ENCODE results near the gene GDF10. TPM values are rescaled to one million over a fixed set of nuclear protein-coding genes. Genes with fewer than 3 reads are reported as not detected.
A peak's percentile ranks its signal among the peaks of the same experiment; 100 is the strongest.

GDF10 gene
- total RNA-seq, 1 donor = under 0.01 TPM

DNA sequence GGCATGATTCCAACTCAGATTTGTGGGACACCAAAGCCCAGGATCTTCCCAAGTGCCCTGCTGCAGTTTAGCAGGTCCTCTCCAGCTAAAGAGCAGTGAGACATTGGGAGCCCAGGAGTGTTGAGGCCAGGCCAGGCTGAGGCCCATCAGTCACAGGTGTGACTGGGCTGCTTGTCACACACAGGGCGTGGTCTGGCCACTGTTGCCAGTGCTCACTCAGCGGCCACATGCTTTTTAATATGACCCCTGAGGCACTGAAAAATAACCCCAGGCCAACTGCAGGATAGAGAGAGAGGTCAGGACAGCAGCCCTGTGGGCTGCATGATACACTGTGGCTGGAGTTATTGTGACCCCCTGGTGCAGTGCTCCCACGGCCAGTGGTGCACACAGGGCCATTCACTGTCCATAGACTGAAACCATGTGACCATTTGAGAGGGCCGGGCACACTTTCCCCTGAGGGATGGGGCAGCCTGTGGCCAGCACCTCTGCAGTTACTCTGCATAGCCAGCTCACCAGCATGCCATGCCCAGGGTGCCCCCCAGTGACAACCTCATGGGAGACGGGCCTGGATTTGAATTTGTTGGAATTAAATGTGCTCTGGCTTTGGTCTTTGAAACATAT, 26.4 kb downstream of the GDF10 start:
- no peaks in the 10 kb centered on the region for H3K9me3 ChIP-seq (ENCODE audit: low read depth, low read length)
- H3K79me2 ChIP-seq (ENCODE audit: insufficient read depth, low read length) = no peaks in the 10 kb centered on the region
- no peak overlapping the region for H2AFZ ChIP-seq (ENCODE audit: low read length)
- no peak overlapping the region for H3K4me2 ChIP-seq (ENCODE audit: insufficient read depth, low read length)
- TF ChIP-seq, protein P1, sequence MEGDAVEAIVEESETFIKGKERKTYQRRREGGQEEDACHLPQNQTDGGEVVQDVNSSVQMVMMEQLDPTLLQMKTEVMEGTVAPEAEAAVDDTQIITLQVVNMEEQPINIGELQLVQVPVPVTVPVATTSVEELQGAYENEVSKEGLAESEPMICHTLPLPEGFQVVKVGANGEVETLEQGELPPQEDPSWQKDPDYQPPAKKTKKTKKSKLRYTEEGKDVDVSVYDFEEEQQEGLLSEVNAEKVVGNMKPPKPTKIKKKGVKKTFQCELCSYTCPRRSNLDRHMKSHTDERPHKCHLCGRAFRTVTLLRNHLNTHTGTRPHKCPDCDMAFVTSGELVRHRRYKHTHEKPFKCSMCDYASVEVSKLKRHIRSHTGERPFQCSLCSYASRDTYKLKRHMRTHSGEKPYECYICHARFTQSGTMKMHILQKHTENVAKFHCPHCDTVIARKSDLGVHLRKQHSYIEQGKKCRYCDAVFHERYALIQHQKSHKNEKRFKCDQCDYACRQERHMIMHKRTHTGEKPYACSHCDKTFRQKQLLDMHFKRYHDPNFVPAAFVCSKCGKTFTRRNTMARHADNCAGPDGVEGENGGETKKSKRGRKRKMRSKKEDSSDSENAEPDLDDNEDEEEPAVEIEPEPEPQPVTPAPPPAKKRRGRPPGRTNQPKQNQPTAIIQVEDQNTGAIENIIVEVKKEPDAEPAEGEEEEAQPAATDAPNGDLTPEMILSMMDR (IDR thresholded peaks at IDR 0.05; ENCODE audit: extremely low read depth, low read depth, low read length) = no peak
- no peaks in the 10 kb centered on the region for H4K20me1 ChIP-seq (ENCODE audit: insufficient read depth, low read length)
- H3K36me3 ChIP-seq (ENCODE audit: insufficient read depth, low read length) = no peaks in the 10 kb centered on the region
- peak; percentile 66 for DNase-seq (ENCODE audit: insufficient read length, low spot score, missing footprints)
- peaks cover 7% of the 10 kb centered on the region for H3K27me3 ChIP-seq (ENCODE audit: insufficient read depth, low read length)
- no peak overlapping the region for H3K4me3 ChIP-seq (ENCODE audit: insufficient read depth, low read length)
- no peak overlapping the region for H3K27ac ChIP-seq (ENCODE audit: low read depth, low read length)
- no peaks in the 10 kb centered on the region for H3K4me1 ChIP-seq (ENCODE audit: insufficient read depth, low read length)

GRCh38 chr10:47326927-47327330, 26.9 kb downstream of the GDF10 start:
- Histone ChIP-seq H4K20me1 (ENCODE audit: insufficient read depth, low read length) (no peaks in the 10 kb centered on the region), H3K27me3 (ENCODE audit: insufficient read depth, low read length) (peaks cover 7% of the 10 kb centered on the region), H3K9me3 (ENCODE audit: low read depth, low read length) (no peaks in the 10 kb centered on the region), H3K79me2 (ENCODE audit: insufficient read depth, low read length) (no peaks in the 10 kb centered on the region), H3K36me3 (ENCODE audit: insufficient read depth, low read length) (no peaks in the 10 kb centered on the region), H3K27ac (ENCODE audit: low read depth, low read length) (no peak overlapping the region), H3K4me2 (ENCODE audit: insufficient read depth, low read length) (no peak overlapping the region), H2AFZ (ENCODE audit: low read length) (no peak overlapping the region), H3K4me3 (ENCODE audit: insufficient read depth, low read length) (no peak overlapping the region), H3K4me1 (ENCODE audit: insufficient read depth, low read length) (no peaks in the 10 kb centered on the region)
- TF ChIP-seq, protein P1 (IDR thresholded peaks at IDR 0.05; ENCODE audit: extremely low read depth, low read depth, low read length) = no peak
- DNase-seq (ENCODE audit: insufficient read length, low spot score, missing footprints) = peak; percentile 10

DNA sequence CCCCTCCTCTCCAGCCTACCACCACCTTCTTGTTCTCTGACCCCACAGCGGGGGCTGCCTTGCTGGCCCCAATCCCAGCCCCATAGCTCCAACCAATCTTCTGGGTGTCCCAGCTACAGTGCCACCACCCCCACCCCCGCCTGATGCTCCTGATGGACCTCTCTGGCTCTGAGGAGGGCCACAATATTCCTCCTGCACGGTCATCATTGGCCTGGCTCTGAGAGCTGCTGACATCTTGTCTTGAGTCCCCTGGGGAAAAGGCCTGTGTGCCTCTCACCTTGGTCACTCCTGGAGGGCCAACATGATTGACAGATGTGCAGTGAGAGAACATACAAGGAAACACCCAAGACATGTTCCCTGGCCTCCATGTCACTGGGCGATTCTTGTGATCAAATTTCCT, 29.9 kb downstream of the GDF10 start:
- H3K9me3 ChIP-seq (ENCODE audit: low read depth, low read length) = no peaks in the 10 kb centered on the region
- no peak overlapping the region for H3K4me2 ChIP-seq (ENCODE audit: insufficient read depth, low read length)
- H3K27me3 ChIP-seq (ENCODE audit: insufficient read depth, low read length) = peaks cover 8% of the 10 kb centered on the region
- H3K36me3 ChIP-seq (ENCODE audit: insufficient read depth, low read length) = no peaks in the 10 kb centered on the region
- no peaks in the 10 kb centered on the region for H3K4me1 ChIP-seq (ENCODE audit: insufficient read depth, low read length)
- DNase-seq (ENCODE audit: insufficient read length, low spot score, missing footprints) = peak; percentile 58
- H3K27ac ChIP-seq (ENCODE audit: low read depth, low read length) = no peak overlapping the region
- no peaks in the 10 kb centered on the region for H3K79me2 ChIP-seq (ENCODE audit: insufficient read depth, low read length)
- no peaks in the 10 kb centered on the region for H4K20me1 ChIP-seq (ENCODE audit: insufficient read depth, low read length)
- no peak overlapping the region for H2AFZ ChIP-seq (ENCODE audit: low read length)
- H3K4me3 ChIP-seq (ENCODE audit: insufficient read depth, low read length) = no peak overlapping the region
- TF ChIP-seq, protein P1 (IDR thresholded peaks at IDR 0.05; ENCODE audit: extremely low read depth, low read depth, low read length) = no peak

DNA sequence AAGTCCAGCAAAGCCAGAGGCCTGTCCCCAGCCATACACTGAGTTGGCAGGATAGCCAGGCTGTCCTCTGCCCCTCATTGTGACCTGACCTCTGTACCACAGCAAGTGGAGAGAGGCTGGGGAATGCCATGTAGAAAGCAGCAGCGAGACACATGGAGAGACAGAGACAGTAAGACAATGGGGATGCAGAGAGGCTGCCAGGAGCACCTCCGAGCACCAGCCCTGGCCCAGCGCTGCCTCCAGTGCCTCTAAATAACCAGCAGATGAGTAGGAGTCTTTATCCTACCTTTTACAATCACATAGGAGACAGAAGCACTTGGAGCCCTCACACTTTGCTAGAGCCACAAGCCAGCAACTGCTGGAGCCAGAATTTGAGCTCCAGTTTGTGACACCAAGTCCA, 30.4 kb downstream of the GDF10 start:
- no peaks in the 10 kb centered on the region for H3K4me1 ChIP-seq (ENCODE audit: insufficient read depth, low read length)
- H3K27ac ChIP-seq (ENCODE audit: low read depth, low read length) = no peak overlapping the region
- H3K9me3 ChIP-seq (ENCODE audit: low read depth, low read length) = no peaks in the 10 kb centered on the region
- H3K4me2 ChIP-seq (ENCODE audit: insufficient read depth, low read length) = no peak overlapping the region
- H2AFZ ChIP-seq (ENCODE audit: low read length) = no peak overlapping the region
- TF ChIP-seq, protein P1 (IDR thresholded peaks at IDR 0.05; ENCODE audit: extremely low read depth, low read depth, low read length) = no peak
- DNase-seq (ENCODE audit: insufficient read length, low spot score, missing footprints) = peak; percentile 75
- H4K20me1 ChIP-seq (ENCODE audit: insufficient read depth, low read length) = no peaks in the 10 kb centered on the region
- H3K27me3 ChIP-seq (ENCODE audit: insufficient read depth, low read length) = peaks cover 13% of the 10 kb centered on the region
- H3K36me3 ChIP-seq (ENCODE audit: insufficient read depth, low read length) = no peaks in the 10 kb centered on the region
- no peaks in the 10 kb centered on the region for H3K79me2 ChIP-seq (ENCODE audit: insufficient read depth, low read length)
- H3K4me3 ChIP-seq (ENCODE audit: insufficient read depth, low read length) = no peak overlapping the region
